22Rv1 (cell line): Measurements from ENCODE around the gene U2AF1L4.

Experiments used
- ZFX ChIP-seq: fragments of 450-650 bp; IDR thresholded peaks from 2 replicates; pipeline ENCODE4 v1.6.1; 2017; ENCODE audit warnings: antibody characterized with exemption, borderline replicate concordance
- TF ChIP-seq, protein P1 (sequence below): fragments of 450-650 bp; IDR thresholded peaks from 2 replicates; pipeline ENCODE4 v1.5.1; 2017; ENCODE audit warnings: mild to moderate bottlenecking

DNA sequence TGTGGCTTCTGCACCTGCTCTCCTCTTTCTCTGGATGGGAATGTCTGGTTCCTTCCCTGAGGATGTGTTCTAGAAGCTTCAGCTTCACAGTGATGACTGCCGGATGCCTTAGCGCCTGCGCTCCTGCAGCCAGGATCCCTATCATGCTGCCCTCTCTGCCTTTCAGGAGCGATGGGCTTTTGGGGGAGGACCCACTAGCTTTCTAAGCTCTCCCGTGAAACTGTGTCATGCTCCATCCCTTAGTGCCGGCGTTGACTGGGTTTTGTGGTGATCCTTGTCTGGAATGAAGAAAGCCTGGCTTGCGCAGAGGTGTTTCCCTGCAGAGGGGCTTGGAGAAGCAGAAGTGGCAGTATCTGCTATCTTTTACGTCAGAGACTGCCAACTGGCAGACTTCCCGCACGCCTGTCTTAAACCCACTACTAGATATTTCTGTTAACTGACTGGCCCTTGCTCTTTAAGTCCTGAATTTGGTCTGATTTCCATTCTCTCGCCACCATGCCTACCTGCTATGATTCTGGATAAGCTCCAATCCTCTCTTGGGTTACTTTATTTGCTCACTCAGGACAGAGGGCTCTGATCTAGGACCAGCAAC, 31.2 kb downstream of the U2AF1L4 start:
- TF ChIP-seq, protein P1, sequence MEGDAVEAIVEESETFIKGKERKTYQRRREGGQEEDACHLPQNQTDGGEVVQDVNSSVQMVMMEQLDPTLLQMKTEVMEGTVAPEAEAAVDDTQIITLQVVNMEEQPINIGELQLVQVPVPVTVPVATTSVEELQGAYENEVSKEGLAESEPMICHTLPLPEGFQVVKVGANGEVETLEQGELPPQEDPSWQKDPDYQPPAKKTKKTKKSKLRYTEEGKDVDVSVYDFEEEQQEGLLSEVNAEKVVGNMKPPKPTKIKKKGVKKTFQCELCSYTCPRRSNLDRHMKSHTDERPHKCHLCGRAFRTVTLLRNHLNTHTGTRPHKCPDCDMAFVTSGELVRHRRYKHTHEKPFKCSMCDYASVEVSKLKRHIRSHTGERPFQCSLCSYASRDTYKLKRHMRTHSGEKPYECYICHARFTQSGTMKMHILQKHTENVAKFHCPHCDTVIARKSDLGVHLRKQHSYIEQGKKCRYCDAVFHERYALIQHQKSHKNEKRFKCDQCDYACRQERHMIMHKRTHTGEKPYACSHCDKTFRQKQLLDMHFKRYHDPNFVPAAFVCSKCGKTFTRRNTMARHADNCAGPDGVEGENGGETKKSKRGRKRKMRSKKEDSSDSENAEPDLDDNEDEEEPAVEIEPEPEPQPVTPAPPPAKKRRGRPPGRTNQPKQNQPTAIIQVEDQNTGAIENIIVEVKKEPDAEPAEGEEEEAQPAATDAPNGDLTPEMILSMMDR: no peak
- TF ChIP-seq ZFX: no peak
